ENCODE results near the gene CD36.

Gene CD36

DNA sequence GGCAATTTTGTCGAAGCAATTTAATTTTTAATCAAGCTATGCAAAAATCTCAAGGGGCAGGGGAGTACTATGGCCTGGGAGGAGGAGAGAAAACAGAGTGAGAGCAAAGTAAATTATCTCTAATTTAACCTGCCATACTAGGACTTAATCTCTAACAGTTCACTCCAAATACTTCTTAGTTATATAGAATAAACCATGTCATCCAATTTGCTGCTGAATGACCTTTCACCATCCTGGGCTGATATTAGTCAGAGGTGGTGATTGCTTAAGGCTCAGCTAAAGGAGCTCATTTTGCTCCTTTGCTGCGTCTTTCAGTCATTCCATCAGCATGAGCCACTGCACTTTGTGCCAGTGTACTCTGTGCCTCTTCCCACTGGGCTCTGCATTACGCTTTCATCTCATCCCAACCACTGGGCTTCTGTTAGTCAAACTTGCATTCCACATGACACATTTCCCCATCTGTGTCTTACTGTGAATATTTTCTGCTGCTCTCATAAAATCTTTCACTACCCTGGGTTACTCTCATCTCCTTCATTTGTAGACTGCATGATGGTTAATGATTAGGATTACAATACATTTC is 84.3 kb downstream of the CD36 start:
- no peaks in the 10 kb centered on the region for H3K4me1 Mint-ChIP-seq
- CTCF ChIA-PET = no interaction called here
- H3K36me3 Mint-ChIP-seq = no peaks in the 10 kb centered on the region
- DNase-seq = no peak
- no peaks in the 10 kb centered on the region for H3K9me3 Mint-ChIP-seq
- H3K4me3 Mint-ChIP-seq = no peak overlapping the region
- H3K27me3 Mint-ChIP-seq = no peaks in the 10 kb centered on the region
- H3K27ac Mint-ChIP-seq = no peak overlapping the region

- Mint-ChIP-seq H3K36me3 (no peaks in the 10 kb centered on the region), H3K9me3 (no peaks in the 10 kb centered on the region), H3K4me1 (no peaks in the 10 kb centered on the region), H3K4me3 (no peak overlapping the region), H3K27me3 (no peaks in the 10 kb centered on the region), H3K27ac (no peak overlapping the region)
- CTCF ChIA-PET = no interaction called here
- no peak for DNase-seq
Observed at GRCh38 chr7:80724249-80724871, 85.9 kb downstream of the CD36 start.

GRCh38 chr7:80725181-80725611 is 86.8 kb downstream of the CD36 start:
- Mint-ChIP-seq H3K36me3 (no peaks in the 10 kb centered on the region), H3K27ac (no peak overlapping the region), H3K9me3 (no peaks in the 10 kb centered on the region), H3K4me1 (no peaks in the 10 kb centered on the region), H3K4me3 (no peak overlapping the region), H3K27me3 (no peaks in the 10 kb centered on the region)
- DNase-seq = no peak
- CTCF ChIA-PET = no interaction called here
